ENCODE measurements around the gene LY6G5C. TPM values are rescaled to one million over a fixed set of nuclear protein-coding genes. Genes with fewer than 3 reads are reported as not detected.

LY6G5C gene
- total and polyA plus RNA-seq, 4 donors = 1.2 to 5.9 (median 3.3) TPM

GRCh38 chr6:31725502-31726350, 44.9 kb upstream of the LY6G5C start:
- no peak for DNase-seq
- Histone ChIP-seq H3K4me3 (ENCODE audit: low read length in 2 of 2) (no peak overlapping the region), H3K27ac (ENCODE audit: low read depth in 1 of 2, low read length in 2 of 2) (no peak overlapping the region), H3K36me3 (ENCODE audit: control insufficient read depth in 1 of 2, insufficient read depth in 2 of 2, low read length in 1 of 2) (peaks cover 0 to 2% of the 10 kb centered on the region in 2 donors), H3K4me1 (ENCODE audit: control insufficient read depth in 1 of 2, insufficient read depth in 2 of 2, low read length in 2 of 2) (no peaks in the 10 kb centered on the region), H3K9me3 (ENCODE audit: control insufficient read depth, low read length) (no peaks in the 10 kb centered on the region), H3K27me3 (ENCODE audit: control insufficient read depth in 1 of 2, insufficient read depth in 2 of 2, low read length in 1 of 2) (no peaks in the 10 kb centered on the region)
- intact Hi-C loops (cut with DNase I) = loop anchor here in 1 of 2 donors (5.0 kb wide), 1 partner anchor 227 kb away; no protein-coding TSS in a partner anchor
- WGBS, 2 donors = 91% methylated on average over 12 of the region's 12 CpGs
- no peak for ATAC-seq (ENCODE audit: low FRiP score)

GRCh38 chr6:31723980-31724691, 43.3 kb upstream of the LY6G5C start:
- WGBS, 2 donors = 88 to 89% methylated on average over 25 of the region's 25 CpGs
- no peak for ATAC-seq (ENCODE audit: low FRiP score)

GRCh38 chr6:31723245-31723979, 42.5 kb upstream of the LY6G5C start, which contains the start of gene MPIG6B:
Gene MPIG6B (plus strand): TSS chr6:31723373. CDS start chr6:31723384, 11 bp downstream.
- no peak within 1 kb of the TSS for H3K4me3 ChIP-seq (ENCODE audit: low read length in 2 of 2)
- WGBS, 2 donors = 71% methylated on average over 46 of the region's 46 CpGs
- intact Hi-C loops (cut with DNase I) = no loop called here
- no peaks in the 10 kb centered on the region for H3K27me3 ChIP-seq (ENCODE audit: control insufficient read depth in 1 of 2, insufficient read depth in 2 of 2, low read length in 1 of 2)
- no peak for ATAC-seq (ENCODE audit: low FRiP score)
- no peaks in the 10 kb centered on the region for H3K4me1 ChIP-seq (ENCODE audit: control insufficient read depth in 1 of 2, insufficient read depth in 2 of 2, low read length in 2 of 2)
- H3K27ac ChIP-seq (ENCODE audit: low read depth in 1 of 2, low read length in 2 of 2) = no peak within 1 kb of the TSS
- no peak for DNase-seq
- peaks cover 0 to 2% of the 10 kb centered on the region in 2 donors for H3K36me3 ChIP-seq (ENCODE audit: control insufficient read depth in 1 of 2, insufficient read depth in 2 of 2, low read length in 1 of 2)
- H3K9me3 ChIP-seq (ENCODE audit: control insufficient read depth, low read length) = no peaks in the 10 kb centered on the region

More at GRCh38 chr6:31723980-31724691, 43.3 kb upstream of the LY6G5C start:
- Histone ChIP-seq H3K4me1 (ENCODE audit: control insufficient read depth in 1 of 2, insufficient read depth in 2 of 2, low read length in 2 of 2) (no peaks in the 10 kb centered on the region), H3K27me3 (ENCODE audit: control insufficient read depth in 1 of 2, insufficient read depth in 2 of 2, low read length in 1 of 2) (no peaks in the 10 kb centered on the region), H3K9me3 (ENCODE audit: control insufficient read depth, low read length) (no peaks in the 10 kb centered on the region), H3K4me3 (ENCODE audit: low read length in 2 of 2) (no peak overlapping the region), H3K27ac (ENCODE audit: low read depth in 1 of 2, low read length in 2 of 2) (no peak overlapping the region), H3K36me3 (ENCODE audit: control insufficient read depth in 1 of 2, insufficient read depth in 2 of 2, low read length in 1 of 2) (peaks cover 0 to 2% of the 10 kb centered on the region in 2 donors)
- DNase-seq = no peak
- intact Hi-C loops (cut with DNase I) = no loop called here

GRCh38 chr6:31722173-31722572, 41.3 kb upstream of the LY6G5C start:
- H3K27ac ChIP-seq (ENCODE audit: low read depth in 1 of 2, low read length in 2 of 2) = no peak overlapping the region
- peaks cover 0 to 1% of the 10 kb centered on the region in 2 donors for H3K36me3 ChIP-seq (ENCODE audit: control insufficient read depth in 1 of 2, insufficient read depth in 2 of 2, low read length in 1 of 2)
- WGBS, 2 donors = 92 to 97% methylated on average over 3 of the region's 3 CpGs
- no peaks in the 10 kb centered on the region for H3K27me3 ChIP-seq (ENCODE audit: control insufficient read depth in 1 of 2, insufficient read depth in 2 of 2, low read length in 1 of 2)
- no peaks in the 10 kb centered on the region for H3K4me1 ChIP-seq (ENCODE audit: control insufficient read depth in 1 of 2, insufficient read depth in 2 of 2, low read length in 2 of 2)
- no peaks in the 10 kb centered on the region for H3K9me3 ChIP-seq (ENCODE audit: control insufficient read depth, low read length)
- no peak for DNase-seq
- intact Hi-C loops (cut with DNase I) = no loop called here
- ATAC-seq (ENCODE audit: low FRiP score) = no peak
- H3K4me3 ChIP-seq (ENCODE audit: low read length in 2 of 2) = no peak overlapping the region

GRCh38 chr6:31721351-31722020, 40.6 kb upstream of the LY6G5C start, which contains the start of gene LY6G6C:
Gene LY6G6C (minus strand): TSS chr6:31721746. CDS start chr6:31721679, 67 bp downstream.
- Histone ChIP-seq H3K4me1 (ENCODE audit: control insufficient read depth in 1 of 2, insufficient read depth in 2 of 2, low read length in 2 of 2) (no peaks in the 10 kb centered on the region), H3K36me3 (ENCODE audit: control insufficient read depth in 1 of 2, insufficient read depth in 2 of 2, low read length in 1 of 2) (no peaks in the 10 kb centered on the region), H3K27ac (ENCODE audit: low read depth in 1 of 2, low read length in 2 of 2) (no peak within 1 kb of the TSS), H3K27me3 (ENCODE audit: control insufficient read depth in 1 of 2, insufficient read depth in 2 of 2, low read length in 1 of 2) (no peaks in the 10 kb centered on the region), H3K4me3 (ENCODE audit: low read length in 2 of 2) (no peak within 1 kb of the TSS), H3K9me3 (ENCODE audit: control insufficient read depth, low read length) (no peaks in the 10 kb centered on the region)
- ATAC-seq (ENCODE audit: low FRiP score) (no peak), DNase-seq (no peak)
- WGBS, 2 donors = 88 to 90% methylated on average over 3 to 4 of the region's 4 CpGs
- intact Hi-C loops (cut with DNase I) = no loop called here

- Histone ChIP-seq H3K4me1 (ENCODE audit: control insufficient read depth in 1 of 2, insufficient read depth in 2 of 2, low read length in 2 of 2) (no peaks in the 10 kb centered on the region), H3K9me3 (ENCODE audit: control insufficient read depth, low read length) (no peaks in the 10 kb centered on the region), H3K4me3 (ENCODE audit: low read length in 2 of 2) (no peak overlapping the region), H3K36me3 (ENCODE audit: control insufficient read depth in 1 of 2, insufficient read depth in 2 of 2, low read length in 1 of 2) (no peaks in the 10 kb centered on the region), H3K27ac (ENCODE audit: low read depth in 1 of 2, low read length in 2 of 2) (no peak overlapping the region), H3K27me3 (ENCODE audit: control insufficient read depth in 1 of 2, insufficient read depth in 2 of 2, low read length in 1 of 2) (no peaks in the 10 kb centered on the region)
- no peak for ATAC-seq (ENCODE audit: low FRiP score)
- WGBS, 2 donors = 84 to 90% methylated on average over 5 of the region's 5 CpGs
- DNase-seq = no peak
- intact Hi-C loops (cut with DNase I) = no loop called here
These were observed 39.4 kb upstream of the LY6G5C start for GRCh38 chr6:31720196-31720770.

- Histone ChIP-seq H3K9me3 (ENCODE audit: control insufficient read depth, low read length) (no peaks in the 10 kb centered on the region), H3K4me1 (ENCODE audit: control insufficient read depth in 1 of 2, insufficient read depth in 2 of 2, low read length in 2 of 2) (no peaks in the 10 kb centered on the region), H3K36me3 (ENCODE audit: control insufficient read depth in 1 of 2, insufficient read depth in 2 of 2, low read length in 1 of 2) (no peaks in the 10 kb centered on the region), H3K4me3 (ENCODE audit: low read length in 2 of 2) (no peak overlapping the region), H3K27ac (ENCODE audit: low read depth in 1 of 2, low read length in 2 of 2) (no peak overlapping the region), H3K27me3 (ENCODE audit: control insufficient read depth in 1 of 2, insufficient read depth in 2 of 2, low read length in 1 of 2) (no peaks in the 10 kb centered on the region)
- DNase-seq (no peak), ATAC-seq (ENCODE audit: low FRiP score) (no peak)
- intact Hi-C loops (cut with DNase I) = no loop called here
- WGBS, 2 donors = 87 to 89% methylated on average over 6 of the region's 6 CpGs
These were observed 38.1 kb upstream of the LY6G5C start for GRCh38 chr6:31719001-31719400.

- H3K36me3 ChIP-seq (ENCODE audit: control insufficient read depth in 1 of 2, insufficient read depth in 2 of 2, low read length in 1 of 2) = no peaks in the 10 kb centered on the region
- no peaks in the 10 kb centered on the region for H3K27me3 ChIP-seq (ENCODE audit: control insufficient read depth in 1 of 2, insufficient read depth in 2 of 2, low read length in 1 of 2)
- DNase-seq (no peak), ATAC-seq (ENCODE audit: low FRiP score) (no peak)
- no peaks in the 10 kb centered on the region for H3K4me1 ChIP-seq (ENCODE audit: control insufficient read depth in 1 of 2, insufficient read depth in 2 of 2, low read length in 2 of 2)
- H3K9me3 ChIP-seq (ENCODE audit: control insufficient read depth, low read length) = no peaks in the 10 kb centered on the region
- intact Hi-C loops (cut with DNase I) = no loop called here
- H3K4me3 ChIP-seq (ENCODE audit: low read length in 2 of 2) = no peak overlapping the region
- WGBS, 2 donors = 85 to 100% methylated on average over 1 of the region's 1 CpG
- H3K27ac ChIP-seq (ENCODE audit: low read depth in 1 of 2, low read length in 2 of 2) = no peak overlapping the region
These were observed 37.4 kb upstream of the LY6G5C start for GRCh38 chr6:31718265-31718664.

All from aorta (tissue), 5 donors.